Stimulated activated CD4-positive, alpha-beta T cell treated with anti-CD3 and anti-CD28 coated beads, TNF-alpha, amount 100 ng/mL, for 48 hours (primary cell): ENCODE measurements around the gene DDX5.
A peak's percentile ranks its signal among the peaks of the same experiment; 100 is the strongest.
"Not testable (repeated sequence)": the region's sequence is repeated elsewhere in the genome, so short reads cannot be mapped to it uniquely, and the experiment has no call there.

Experiments used
- DNase-seq, 3 donors: peaks; one replicate each; pipeline ENCODE4 v3.0.0-alpha.2; 2020; ENCODE audit warnings: low read depth in 3 of 3

The DDX5 gene

DNA sequence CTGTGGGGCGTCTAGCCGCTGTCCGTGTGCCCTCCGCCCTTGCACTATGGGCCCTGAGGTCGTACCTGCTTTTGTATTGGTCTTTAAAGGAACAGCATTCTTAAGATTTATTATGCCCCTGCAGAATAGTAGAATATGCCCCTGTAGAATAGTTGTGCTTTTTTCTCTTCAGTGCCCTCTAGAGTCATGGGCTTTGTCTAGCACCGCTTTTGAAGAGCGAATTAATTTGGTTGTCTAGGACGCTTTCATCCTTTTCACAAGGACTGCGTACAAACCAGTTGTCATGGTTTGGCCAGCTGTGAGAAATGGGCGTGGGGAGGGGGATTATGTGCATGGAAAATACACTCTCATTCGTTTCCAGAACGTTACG lies 1.3 kb upstream of the DDX5 start:
- peak in 1 of 3 donors; percentile 12 for DNase-seq

DNA sequence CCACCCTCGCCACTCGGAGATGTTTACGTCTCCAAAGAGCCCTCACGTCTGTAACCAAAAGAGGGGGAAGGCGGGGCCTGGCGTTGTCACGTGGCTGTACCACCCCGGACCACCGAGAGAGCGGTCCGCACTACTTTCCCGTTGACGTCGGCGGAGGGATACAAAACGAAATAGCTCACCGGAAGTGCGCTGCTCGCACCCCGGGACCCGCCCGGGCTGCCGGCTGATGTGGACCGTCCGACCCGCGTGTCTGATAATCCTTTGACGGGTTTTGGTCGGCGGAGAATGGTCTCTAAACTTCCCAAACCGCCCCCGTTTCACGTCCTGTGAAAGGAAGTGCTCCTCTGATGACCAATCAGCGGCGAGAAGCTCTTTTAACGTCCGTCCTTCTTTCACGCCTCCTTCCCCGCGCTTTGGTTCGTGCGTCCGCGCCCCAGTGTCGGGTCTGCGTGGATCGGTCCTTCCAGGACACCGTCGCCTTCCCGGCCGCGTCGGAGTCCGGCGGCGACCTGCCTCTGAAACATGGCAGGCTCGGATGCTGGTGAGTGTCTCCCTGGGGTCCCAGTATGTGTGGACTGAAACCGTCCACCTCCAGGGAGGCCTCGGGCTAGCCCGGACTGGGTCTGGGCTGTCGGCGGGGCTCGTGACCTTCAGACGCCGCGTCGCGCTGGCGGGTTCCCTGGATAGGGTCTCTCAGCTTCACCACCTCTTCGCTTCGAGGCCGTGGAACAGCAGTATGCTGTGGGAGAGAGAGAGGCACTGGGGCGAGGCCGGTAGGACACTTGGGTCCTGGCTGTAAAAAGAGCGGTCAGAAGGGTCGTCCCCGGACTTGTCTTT lies 705 bp upstream of the DDX5 start, which contains the start of gene CEP95:
Gene CEP95 (plus strand): TSS at position 402 of the 837 bp plus-strand sequence. CDS start 121 bp downstream, at position 523.
- peak; percentile 92 to 94 (median 93) for DNase-seq

GRCh38 chr17:64505340-64506200 lies 519 bp downstream of the DDX5 start:
- peak; percentile 62 to 74 (median 72) for DNase-seq

GRCh38 chr17:64504769-64505339 lies 1.2 kb downstream of the DDX5 start:
- DNase-seq: no peak

- no peak for DNase-seq
Measured at GRCh38 chr17:64503821-64504768, 2.0 kb downstream of the DDX5 start.

DNA sequence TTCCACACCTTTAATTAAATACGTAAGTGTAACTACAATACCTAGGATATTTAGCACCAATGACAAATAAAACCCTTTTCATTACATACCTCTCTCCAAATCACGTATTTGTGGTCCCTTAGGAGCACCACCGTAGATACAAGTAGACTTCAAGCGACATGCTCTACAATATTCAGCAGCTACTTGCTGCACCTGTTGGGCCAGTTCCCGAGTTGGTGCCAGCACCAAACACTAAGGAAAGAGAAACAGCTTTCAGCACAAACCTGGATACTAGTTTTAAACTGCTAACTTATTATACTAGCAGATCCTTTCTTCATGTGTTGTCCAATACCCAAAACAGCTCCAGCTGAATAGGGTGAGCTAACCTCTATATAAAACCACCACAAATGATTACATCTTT lies 2.7 kb downstream of the DDX5 start:
- no peak for DNase-seq

GRCh38 chr17:64502809-64503208 lies 3.3 kb downstream of the DDX5 start:
- no peak for DNase-seq

DNA sequence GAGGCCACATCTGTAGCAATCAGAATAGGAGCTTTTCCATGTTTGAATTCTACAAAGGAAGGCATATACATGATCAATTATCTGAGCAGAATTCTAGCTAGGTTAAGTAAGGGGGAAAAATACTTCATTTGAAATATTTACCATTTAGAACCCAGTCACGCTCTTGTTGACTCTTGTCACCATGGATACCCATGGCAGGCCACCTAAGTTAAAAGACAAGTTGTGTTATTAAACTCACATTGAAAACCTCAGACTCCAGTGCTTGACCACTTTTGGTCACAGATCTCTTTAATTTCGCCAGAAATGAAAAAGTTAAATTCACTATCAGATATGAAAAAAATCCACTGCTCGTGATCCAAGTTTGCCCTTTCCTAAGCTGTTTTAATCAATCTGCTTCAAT lies 4.1 kb downstream of the DDX5 start:
- DNase-seq: no peak

DNA sequence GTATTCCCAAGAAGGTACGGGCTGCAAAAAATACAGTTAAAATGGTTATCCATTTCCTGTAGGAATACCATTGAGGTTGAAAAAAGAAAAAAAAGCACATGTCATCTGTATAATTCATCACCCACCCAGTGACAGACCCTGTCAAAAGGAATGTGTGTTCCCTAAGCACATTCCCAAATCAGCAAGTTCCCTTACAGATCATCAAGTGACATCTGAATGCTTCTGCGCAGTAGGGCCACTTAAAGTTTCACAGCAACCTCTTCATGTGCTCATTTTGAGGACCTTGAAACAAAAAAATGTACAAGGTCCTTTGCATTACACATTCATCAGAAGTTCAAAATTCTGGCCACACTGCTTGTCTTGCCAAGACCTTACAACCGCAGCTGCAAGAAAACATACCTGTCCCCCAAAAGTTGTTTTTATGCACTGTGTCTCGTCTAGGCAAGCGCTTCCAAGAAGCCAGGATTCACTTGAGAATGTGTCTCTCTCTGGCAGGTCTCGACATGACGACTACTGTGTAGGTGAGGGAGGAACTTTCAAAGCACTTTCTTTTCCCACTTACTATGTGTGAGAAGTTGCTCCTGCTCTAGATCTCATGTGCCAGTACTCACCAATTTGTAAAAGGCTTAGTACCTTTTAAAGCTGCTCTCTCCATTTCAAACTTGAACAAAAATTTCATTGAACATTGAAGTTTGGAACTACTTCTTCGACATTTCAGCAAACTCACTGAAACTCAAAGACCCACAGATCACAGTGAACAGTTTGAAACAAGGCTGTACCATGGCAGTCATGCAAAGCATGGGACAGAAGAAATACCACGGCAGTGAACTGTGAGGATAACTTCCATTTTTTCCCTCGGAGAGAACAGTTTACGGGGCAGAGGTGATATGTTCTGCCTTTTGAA lies 5.0 kb downstream of the DDX5 start:
- no peak for DNase-seq

GRCh38 chr17:64500487-64500859 lies 5.6 kb downstream of the DDX5 start:
- DNase-seq: no peak

GRCh38 chr17:64499805-64500486 lies 6.1 kb downstream of the DDX5 start:
- no peak for DNase-seq

DNA sequence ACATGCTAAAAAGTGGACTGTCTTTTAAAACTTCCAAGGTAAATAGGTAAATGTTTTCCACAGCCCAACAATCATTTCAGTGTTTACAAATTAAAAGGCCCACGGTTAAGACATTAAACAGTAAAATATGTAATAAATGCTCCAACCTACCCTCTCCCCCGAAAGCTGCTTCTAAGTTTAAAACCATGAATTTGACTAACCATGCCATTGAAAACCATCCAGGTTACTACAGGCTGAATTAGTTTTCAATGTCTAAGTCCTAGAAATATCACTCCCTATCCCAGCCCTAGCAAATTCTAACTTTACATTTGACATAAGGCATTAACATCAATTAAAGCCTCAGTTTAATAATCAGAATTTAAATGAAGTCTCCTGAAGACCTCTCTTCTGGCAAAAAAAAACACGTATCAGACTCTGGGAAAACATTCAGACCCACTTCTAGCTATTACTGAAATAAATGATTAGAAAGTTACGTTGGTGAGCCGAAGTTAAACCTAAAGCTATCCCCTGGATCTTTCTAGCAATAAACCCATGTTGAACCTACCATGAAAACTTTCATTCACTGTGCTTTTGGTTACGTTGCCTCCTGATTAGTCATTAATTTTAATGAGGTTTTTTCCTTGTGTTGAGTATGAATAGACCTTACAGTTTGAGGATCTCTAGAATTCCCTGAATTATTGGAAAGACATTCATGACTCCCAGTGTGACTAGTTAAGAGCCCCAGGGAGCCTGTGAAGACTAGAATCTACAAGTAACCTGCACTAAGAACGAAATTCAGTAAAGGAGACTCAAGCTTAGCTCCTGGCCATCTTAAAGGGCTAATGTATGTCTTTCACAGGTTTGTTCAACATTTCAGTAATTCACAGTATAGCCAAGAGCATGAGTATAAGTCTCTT lies 7.5 kb downstream of the DDX5 start:
- DNase-seq: no peak

GRCh38 chr17:64497565-64498035 lies 8.5 kb downstream of the DDX5 start:
- DNase-seq: peak in 1 of 3 donors; percentile 11

- DNase-seq: peak; percentile 92 to 93 (median 92)
Measured at GRCh38 chr17:64496786-64497564, 9.1 kb downstream of the DDX5 start, which contains the start of gene POLG2. TSS of gene POLG2 (minus strand) at chr17:64497054. CDS start at chr17:64496968, 86 bp downstream.

GRCh38 chr17:64496348-64496785 lies 9.7 kb downstream of the DDX5 start:
- no peak for DNase-seq

DNA sequence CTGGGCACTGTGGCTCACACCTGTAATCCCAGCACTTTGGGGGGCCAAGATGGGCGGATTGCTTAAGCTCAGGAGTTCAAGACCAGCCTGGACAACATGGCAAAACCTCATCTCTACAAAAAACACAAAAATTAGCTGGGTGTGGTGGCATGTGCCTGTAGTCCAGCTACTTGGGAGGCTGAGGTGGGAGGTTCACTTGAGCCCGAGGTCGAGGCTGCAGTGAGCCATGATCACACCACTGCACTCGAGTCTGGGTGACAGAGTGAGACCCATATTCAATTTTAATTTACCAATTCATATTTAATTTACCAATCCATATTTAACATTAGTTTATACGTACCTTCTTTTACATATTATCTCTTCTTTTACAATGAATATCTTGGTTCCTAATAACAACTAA lies 10.8 kb downstream of the DDX5 start:
- not testable (repeated sequence) for DNase-seq

DNA sequence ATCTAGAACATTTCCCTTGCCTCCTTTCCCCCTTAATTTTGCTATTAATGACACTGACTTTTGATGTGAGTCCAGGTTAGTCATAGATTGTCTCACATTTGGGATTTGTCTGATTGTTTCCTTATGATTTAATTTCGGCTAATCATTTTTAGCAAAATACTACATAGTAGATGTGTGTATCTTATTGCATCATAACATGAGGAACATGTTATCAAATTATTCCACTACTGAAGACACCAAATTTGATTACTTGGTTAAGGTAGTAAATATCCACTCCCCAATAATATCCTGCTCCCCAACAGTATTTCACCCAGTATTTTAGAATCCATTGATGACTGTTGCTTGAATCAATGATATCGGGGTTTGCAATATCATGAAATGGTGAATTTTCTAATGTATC lies 12.0 kb downstream of the DDX5 start:
- DNase-seq: no peak
